Parathyroid adenoma (tissue), 2 donors: ENCODE measurements around the gene UBR3.

ENCODE experiments used
- H2AFZ ChIP-seq: fragments of 300-600 bp; sonication (generic); one replicate; pipeline ENCODE4 v1.7.0; 2017; ENCODE audit warnings: antibody characterized with exemption, mild to moderate bottlenecking
- H3K27ac ChIP-seq: fragments of 300-600 bp; sonication (generic); one replicate; pipeline ENCODE4 v1.7.0; 2017
- H3K27me3 ChIP-seq: fragments of 300-600 bp; sonication (generic); one replicate; pipeline ENCODE4 v1.7.0; 2017; ENCODE audit warnings: low read length; ENCODE audit not compliant: control insufficient read depth, insufficient read depth
- H3K36me3 ChIP-seq: fragments of 300-600 bp; sonication (generic); one replicate; pipeline ENCODE4 v1.7.0; 2017; ENCODE audit warnings: low read length; ENCODE audit not compliant: control insufficient read depth, insufficient read depth
- H3K4me1 ChIP-seq: fragments of 300-600 bp; sonication (generic); one replicate; pipeline ENCODE4 v1.7.0; 2017; ENCODE audit warnings: control low read depth
- H3K4me2 ChIP-seq: fragments of 300-600 bp; sonication (generic); one replicate; pipeline ENCODE4 v1.7.0; 2017; ENCODE audit warnings: low read length
- H3K4me3 ChIP-seq: fragments of 300-600 bp; sonication (generic); one replicate; pipeline ENCODE4 v1.7.0; 2017; ENCODE audit warnings: low read depth, low read length
- H3K79me2 ChIP-seq: fragments of 300-600 bp; sonication (generic); one replicate; pipeline ENCODE4 v1.7.0; 2017; ENCODE audit warnings: control low read depth
- H3K9ac ChIP-seq: fragments of 300-600 bp; sonication (generic); one replicate; pipeline ENCODE4 v1.7.0; 2017; ENCODE audit warnings: mild to moderate bottlenecking
- H3K9me3 ChIP-seq: fragments of 300-600 bp; sonication (generic); one replicate; pipeline ENCODE4 v1.7.0; 2017; ENCODE audit warnings: low read length; ENCODE audit not compliant: control insufficient read depth
- CTCF ChIP-seq: fragments of 300-600 bp; sonication (generic); IDR thresholded peaks from one replicate; pipeline ENCODE4 v1.7.0; 2017; ENCODE audit warnings: antibody characterized with exemption, mild to moderate bottlenecking
- donor health status: primary hyperparathyroidism.

The UBR3 gene

GRCh38 chr2:170076189-170076588 is 248.9 kb downstream of the UBR3 start:
- Histone ChIP-seq H3K9ac (no peak overlapping the region), H3K36me3 (no peaks in the 10 kb centered on the region), H3K27ac (no peak overlapping the region), H2AFZ (no peak overlapping the region), H3K4me3 (no peak overlapping the region), H3K4me2 (no peak overlapping the region), H3K79me2 (no peaks in the 10 kb centered on the region), H3K9me3 (no peaks in the 10 kb centered on the region), H3K27me3 (no peaks in the 10 kb centered on the region), H3K4me1 (no peaks in the 10 kb centered on the region)
- no peak for TF ChIP-seq CTCF

- Histone ChIP-seq H3K27ac (no peak overlapping the region), H3K9me3 (no peaks in the 10 kb centered on the region), H3K27me3 (no peaks in the 10 kb centered on the region), H3K79me2 (no peaks in the 10 kb centered on the region), H3K9ac (no peak overlapping the region), H2AFZ (no peak overlapping the region), H3K4me2 (no peak overlapping the region), H3K4me3 (no peak overlapping the region), H3K36me3 (no peaks in the 10 kb centered on the region), H3K4me1 (no peaks in the 10 kb centered on the region)
- no peak for TF ChIP-seq CTCF
These were observed 250.7 kb downstream of the UBR3 start for GRCh38 chr2:170077830-170078569.

- H3K27ac ChIP-seq, result no peak overlapping the region
- no peak overlapping the region for H2AFZ ChIP-seq
- peaks cover 7% of the 10 kb centered on the region for H3K4me1 ChIP-seq
- H3K79me2 ChIP-seq, result no peaks in the 10 kb centered on the region
- no peak for TF ChIP-seq CTCF
- no peaks in the 10 kb centered on the region for H3K36me3 ChIP-seq
- H3K9ac ChIP-seq, result no peak overlapping the region
- no peak overlapping the region for H3K4me3 ChIP-seq
- H3K27me3 ChIP-seq, result no peaks in the 10 kb centered on the region
- no peak overlapping the region for H3K4me2 ChIP-seq
- H3K9me3 ChIP-seq, result no peaks in the 10 kb centered on the region
These were observed 257.7 kb downstream of the UBR3 start for GRCh38 chr2:170084820-170085491.

GRCh38 chr2:170086117-170086688 is 258.9 kb downstream of the UBR3 start:
- H3K36me3 ChIP-seq, result no peaks in the 10 kb centered on the region
- no peak overlapping the region for H3K4me3 ChIP-seq
- no peak overlapping the region for H3K27ac ChIP-seq
- H3K27me3 ChIP-seq, result no peaks in the 10 kb centered on the region
- H3K4me1 ChIP-seq, result peaks cover 7% of the 10 kb centered on the region
- no peak for TF ChIP-seq CTCF
- H3K4me2 ChIP-seq, result no peak overlapping the region
- H3K79me2 ChIP-seq, result no peaks in the 10 kb centered on the region
- no peaks in the 10 kb centered on the region for H3K9me3 ChIP-seq
- no peak overlapping the region for H2AFZ ChIP-seq
- H3K9ac ChIP-seq, result no peak overlapping the region
